ENCODE measurements around the gene CDIPT. TPM values are rescaled to one million over a fixed set of nuclear protein-coding genes. Genes with fewer than 3 reads are reported as not detected.
A peak's percentile ranks its signal among the peaks of the same experiment; 100 is the strongest.

Gene CDIPT
- total and polyA plus RNA-seq, 2 of the 4 experiments (the other 2 are of a cell fraction) = 47.1 to 100 TPM

- intact Hi-C loops (cut with micrococcal nuclease) (no loop called here), dilution Hi-C loops (cut with HindIII; ENCODE audit: low sequenced_read_pairs, unreplicated experiment) (no loop called here)
- POLR2A ChIA-PET (ENCODE audit: unreplicated experiment) = no interaction called here
Measured at GRCh38 chr16:29837841-29838240, 25.2 kb downstream of the CDIPT start.

More at GRCh38 chr16:29837841-29838240, 25.2 kb downstream of the CDIPT start:
- no peak overlapping the region for H3K9ac ChIP-seq (ENCODE audit: low read depth, low read length)
- H3K9me3 ChIP-seq (ENCODE audit: control insufficient read depth, insufficient read depth, low read length) = no peaks in the 10 kb centered on the region
- peaks cover 16 to 48% of the 10 kb centered on the region in 2 experiments; a peak in 3 of 4 replicates for H3K79me1 ChIP-seq (ENCODE audit: low read depth in 1 of 2, low read length in 2 of 2)
- no peaks in the 10 kb centered on the region for H3K27me3 ChIP-seq (ENCODE audit: control insufficient read depth, insufficient read depth, low read length)
- BruUV-seq (replicated peaks) = no TSS peak
- no peak overlapping the region for H2BK5ac ChIP-seq (ENCODE audit: low read depth, low read length, poor library complexity, severe bottlenecking)
- H3K23ac ChIP-seq (ENCODE audit: low read depth, low read length) = no peak overlapping the region
- H2BK15ac ChIP-seq (ENCODE audit: low read depth, low read length) = no peak overlapping the region
- in situ Hi-C loops (cut with MboI; ENCODE audit: low sequenced_read_pairs) = no loop called here
- peak; percentile 67 for DNase-seq
- H3K27ac ChIP-seq (ENCODE audit: insufficient read depth, low read length) = no peak overlapping the region
- peaks cover 80% of the 10 kb centered on the region for H3K36me3 ChIP-seq (ENCODE audit: control insufficient read depth, insufficient read depth, low read length)
- H2AFZ ChIP-seq (replicated peaks; ENCODE audit: low read length, poor library complexity) = no peak overlapping the region
- H4K91ac ChIP-seq (ENCODE audit: insufficient read depth, low read depth, low read length) = no peak overlapping the region
- H4K8ac ChIP-seq (ENCODE audit: low read depth in 2 of 2, low read length in 2 of 2) = no peak overlapping the region
- peak; percentile 71 for ATAC-seq (ENCODE audit: low read depth)
- H3K56ac ChIP-seq (ENCODE audit: extremely low read depth, insufficient read depth, low read length) = no peak overlapping the region
- CTCF ChIA-PET = interaction anchor here (0.6 to 0.7 kb wide), 2 partner anchors 8 to 76 kb away, joined by 3 to 4 read pairs; no protein-coding TSS in a partner anchor
- H4K5ac ChIP-seq (ENCODE audit: low read depth, low read length) = no peak overlapping the region
- H2BK120ac ChIP-seq (ENCODE audit: low read depth, low read length) = no peak overlapping the region
- H3K4ac ChIP-seq (ENCODE audit: low read depth, low read length) = no peak overlapping the region
- WGBS, 2 experiments (ENCODE audit: extremely low coverage in 2 of 2, insufficient read length in 1 of 2) = 63% methylated on average over 1 of the region's 5 CpGs; no CpG with 5 or more reads in 1 of the 2 experiments
- no peaks in the 10 kb centered on the region; the same call in none of the 2 replicates for H3K4me1 ChIP-seq (ENCODE audit: control insufficient read depth, insufficient read depth, low read length)
- H2BK20ac ChIP-seq (ENCODE audit: low read depth, low read length) = no peak overlapping the region
- no peak for TF ChIP-seq CEBPB (IDR thresholded peaks at IDR 0.05; ENCODE audit: low read depth, low read length)
- TF ChIP-seq MAZ (IDR thresholded peaks at IDR 0.05; ENCODE audit: borderline replicate concordance, low read depth, low read length) = peak; percentile 20; the same call in 1 of the 2 replicates
- peak; percentile 33; the same call in 1 of the 2 replicates for TF ChIP-seq FOS (IDR thresholded peaks at IDR 0.05; ENCODE audit: low read depth, low read length)
- 0 out of 2 replicates have a peak, but pooled peaks have one; percentile 56 for TF ChIP-seq MXI1 (IDR thresholded peaks at IDR 0.05; ENCODE audit: borderline replicate concordance, low read depth, low read length)
- no peak overlapping the region for H3K18ac ChIP-seq (ENCODE audit: low read depth, low read length)
- no peak overlapping the region for H3K14ac ChIP-seq (replicated peaks; ENCODE audit: low read depth, low read length)
- no peak overlapping the region for H3K4me2 ChIP-seq (ENCODE audit: low read depth, low read length)
- H3K4me3 ChIP-seq (ENCODE audit: insufficient read depth, low read depth, low read length) = no peak overlapping the region
- H2AK5ac ChIP-seq (ENCODE audit: low read depth, low read length) = no peak overlapping the region
- no peaks in the 10 kb centered on the region; the same call in 1 of the 2 replicates for H4K20me1 ChIP-seq (ENCODE audit: insufficient read depth, low read length)
- peaks cover 5% of the 10 kb centered on the region; the same call in 1 of the 2 replicates for H3K9me1 ChIP-seq (ENCODE audit: insufficient read depth, low read length)
- H2AK9ac ChIP-seq (replicated peaks; ENCODE audit: low read depth, low read length, poor library complexity) = peak overlapping the region; percentile 16

Data from IMR-90 (cell line).